H1 (cell line): ENCODE results near the gene MYO5B.

Experiments
- EZH2 ChIP-seq: fragments of 200-600 bp; sonication (generic); IDR thresholded peaks from 2 replicates; pipeline ENCODE4 v1.7.1; 2012; ENCODE audit warnings: low read depth, mild to moderate bottlenecking, moderate library complexity, low read length, inconsistent platforms; ENCODE audit not compliant: severe bottlenecking
- HDAC6 ChIP-seq: IDR thresholded peaks from one replicate; pipeline ENCODE4 v1.7.1; 2012; ENCODE audit warnings: low read depth, mild to moderate bottlenecking, inconsistent platforms, low read length, moderate library complexity
- POLR2A ChIP-seq, 2 experiments: IDR thresholded peaks; 1 replicate in 1 of 2; 2 replicates in 1 of 2; pipeline ENCODE4 v1.6.1; 2011; ENCODE audit warnings: low read depth in 2 of 2, low read length in 2 of 2, mild to moderate bottlenecking in 2 of 2; ENCODE audit errors: control extremely low read depth in 1 of 2
- ZNF274 ChIP-seq: IDR thresholded peaks from 2 replicates; pipeline ENCODE4 v1.7.0; 2012; ENCODE audit warnings: low read length, borderline replicate concordance; ENCODE audit errors: extremely low read depth
- TF ChIP-seq, protein P1 (sequence below), 3 experiments: IDR thresholded peaks; 1 replicate in 2 of 3; 2 replicates in 1 of 3; pipeline versions ENCODE4 v1.5.1 to v1.6.1; 2011; ENCODE audit warnings: low read length in 3 of 3, mild to moderate bottlenecking in 3 of 3, inconsistent platforms in 2 of 3, low read depth in 1 of 3, moderate library complexity in 1 of 3; ENCODE audit not compliant: insufficient read depth in 1 of 3; ENCODE audit errors: control extremely low read depth in 1 of 3

DNA sequence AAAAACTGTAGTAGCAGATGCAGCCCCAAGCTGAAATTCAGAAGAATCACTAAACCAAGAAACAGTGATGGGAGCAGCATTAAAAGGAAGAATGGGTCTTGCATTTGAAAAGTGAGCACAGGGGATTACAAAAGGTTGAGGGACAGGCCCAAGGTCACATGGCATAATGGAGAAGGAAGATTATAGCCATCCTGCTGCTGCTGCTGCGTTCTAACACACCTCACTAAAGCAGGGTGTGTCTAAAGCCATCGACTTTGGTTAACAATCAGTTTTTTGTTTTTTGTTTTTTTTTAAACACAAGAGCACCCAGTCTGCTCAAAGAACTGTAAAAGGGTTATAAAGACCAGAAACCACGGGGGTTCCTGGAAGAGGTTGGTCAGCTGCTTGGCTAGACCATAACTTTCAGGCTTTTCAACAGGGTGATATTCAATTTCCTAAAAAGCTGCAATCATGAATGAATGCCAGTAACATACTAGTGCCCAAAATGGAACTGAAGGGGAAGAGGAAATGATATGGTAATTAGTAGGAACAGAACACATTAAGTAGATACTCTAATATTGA lies 102.6 kb downstream of the MYO5B start:
- TF ChIP-seq, protein P1, sequence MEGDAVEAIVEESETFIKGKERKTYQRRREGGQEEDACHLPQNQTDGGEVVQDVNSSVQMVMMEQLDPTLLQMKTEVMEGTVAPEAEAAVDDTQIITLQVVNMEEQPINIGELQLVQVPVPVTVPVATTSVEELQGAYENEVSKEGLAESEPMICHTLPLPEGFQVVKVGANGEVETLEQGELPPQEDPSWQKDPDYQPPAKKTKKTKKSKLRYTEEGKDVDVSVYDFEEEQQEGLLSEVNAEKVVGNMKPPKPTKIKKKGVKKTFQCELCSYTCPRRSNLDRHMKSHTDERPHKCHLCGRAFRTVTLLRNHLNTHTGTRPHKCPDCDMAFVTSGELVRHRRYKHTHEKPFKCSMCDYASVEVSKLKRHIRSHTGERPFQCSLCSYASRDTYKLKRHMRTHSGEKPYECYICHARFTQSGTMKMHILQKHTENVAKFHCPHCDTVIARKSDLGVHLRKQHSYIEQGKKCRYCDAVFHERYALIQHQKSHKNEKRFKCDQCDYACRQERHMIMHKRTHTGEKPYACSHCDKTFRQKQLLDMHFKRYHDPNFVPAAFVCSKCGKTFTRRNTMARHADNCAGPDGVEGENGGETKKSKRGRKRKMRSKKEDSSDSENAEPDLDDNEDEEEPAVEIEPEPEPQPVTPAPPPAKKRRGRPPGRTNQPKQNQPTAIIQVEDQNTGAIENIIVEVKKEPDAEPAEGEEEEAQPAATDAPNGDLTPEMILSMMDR (IDR thresholded peaks at IDR 0.05; ENCODE audit: control extremely low read depth in 1 of 3, insufficient read depth in 1 of 3, low read depth in 1 of 3, low read length in 3 of 3): no peak
- TF ChIP-seq ZNF274: no peak
- TF ChIP-seq POLR2A (IDR thresholded peaks at IDR 0.05; ENCODE audit: control extremely low read depth in 1 of 2, low read depth in 2 of 2, low read length in 2 of 2): no peak
- no peak for TF ChIP-seq EZH2
- no peak for TF ChIP-seq HDAC6
